Common myeloid progenitor, CD34-positive (primary cell): Measurements from ENCODE around the gene ENPP7.

Experiments
- CTCF ChIA-PET: fragments of 350-600 bp; sonication (Branson Sonifier 250); formaldehyde crosslinking; loops from one replicate; lab custom pipeline; 2021; ENCODE audit warnings: antibody characterized with exemption; lab: Charles Lee
- POLR2A ChIA-PET: fragments of 350-600 bp; sonication (Branson Sonifier 250); formaldehyde crosslinking; loops from one replicate; lab custom pipeline; 2021; ENCODE audit warnings: antibody characterized with exemption; lab: Charles Lee
- DNase-seq, 3 donors: peaks; one replicate each; pipeline versions ENCODE4 v3.0.0 to v3.0.0-alpha.2; 2013
- H3K27ac ChIP-seq, 2 experiments: 1 replicate in 1 of 2; 2 replicates in 1 of 2; pipeline ENCODE4 v1.7.0; 2013; ENCODE audit warnings: inconsistent platforms in 2 of 2, low read length in 2 of 2, mild to moderate bottlenecking in 2 of 2, low read depth in 1 of 2, moderate library complexity in 1 of 2; ENCODE audit not compliant: severe bottlenecking in 2 of 2, insufficient read depth in 1 of 2, poor library complexity in 1 of 2
- H3K27me3 ChIP-seq, 5 experiments: replicated peaks in 2 of 5; 1 replicate in 3 of 5; 2 replicates in 2 of 5; pipeline versions ENCODE4 v1.6.1 to v1.7.0; 2013; ENCODE audit warnings: low read length in 4 of 5, mild to moderate bottlenecking in 2 of 5, moderate library complexity in 2 of 5, inconsistent platforms in 1 of 5; ENCODE audit not compliant: insufficient read depth in 5 of 5, control insufficient read depth in 4 of 5
- H3K36me3 ChIP-seq, 4 experiments: 1 replicate in 2 of 4; 2 replicates in 2 of 4; pipeline versions ENCODE4 v1.6.1 to v1.7.0; 2013; ENCODE audit warnings: low read length in 3 of 4, control low read depth in 1 of 4, mild to moderate bottlenecking in 1 of 4; ENCODE audit not compliant: control insufficient read depth in 4 of 4, insufficient read depth in 4 of 4
- H3K4me1 ChIP-seq, 4 experiments: 1 replicate in 3 of 4; 2 replicates in 1 of 4; pipeline versions ENCODE4 v1.6.1 to v1.7.1; 2013; ENCODE audit warnings: low read length in 3 of 4, mild to moderate bottlenecking in 3 of 4, control low read depth in 1 of 4, inconsistent platforms in 1 of 4, moderate library complexity in 1 of 4; ENCODE audit not compliant: control insufficient read depth in 4 of 4, insufficient read depth in 4 of 4; ENCODE audit errors: control extremely low read depth in 1 of 4
- H3K4me3 ChIP-seq, 7 experiments: 1 replicate in 4 of 7; 2 replicates in 3 of 7; pipeline versions ENCODE4 v1.5.1 to v1.7.0; 2013; ENCODE audit warnings: mild to moderate bottlenecking in 7 of 7, low read length in 6 of 7, moderate library complexity in 6 of 7, inconsistent platforms in 2 of 7, low read depth in 2 of 7, control low read depth in 1 of 7; ENCODE audit not compliant: insufficient read depth in 4 of 7, control insufficient read depth in 1 of 7; ENCODE audit errors: extremely low read depth in 1 of 7
- H3K9me3 ChIP-seq, 5 experiments: 1 replicate in 4 of 5; 2 replicates in 1 of 5; pipeline versions ENCODE4 v1.6.1 to v1.7.1; 2013; ENCODE audit warnings: low read length in 4 of 5, mild to moderate bottlenecking in 2 of 5, inconsistent platforms in 1 of 5, low read depth in 1 of 5, moderate library complexity in 1 of 5; ENCODE audit not compliant: control insufficient read depth in 4 of 5, insufficient read depth in 2 of 5; ENCODE audit errors: control extremely low read depth in 1 of 5
- WGBS: methylation state at CpG from one replicate; pipeline ENCODE4 v1.1.5; 2013; ENCODE audit not compliant: insufficient coverage; 5-methylcytosine and 5-hydroxymethylcytosine counted together

The ENPP7 gene

GRCh38 chr17:79713391-79713790 is 17.4 kb upstream of the ENPP7 start:
- Histone ChIP-seq H3K36me3 (no peaks in the 10 kb centered on the region), H3K27me3 (peaks cover 0 to 40% (median 3%) of the 10 kb centered on the region in 5 experiments), H3K27ac (no peak overlapping the region), H3K4me1 (peaks cover 0 to 8% (median under 1%) of the 10 kb centered on the region in 4 experiments), H3K9me3 (no peaks in the 10 kb centered on the region), H3K4me3 (no peak overlapping the region)
- ChIA-PET CTCF (no interaction called here), POLR2A (no interaction called here)
- DNase-seq = no peak
- 88% methylated on average over 13 of the region's 14 CpGs for WGBS

GRCh38 chr17:79714176-79715097 is 16.3 kb upstream of the ENPP7 start:
- Histone ChIP-seq H3K4me3 (no peak overlapping the region), H3K27me3 (peaks cover 0 to 40% (median 3%) of the 10 kb centered on the region in 5 experiments), H3K36me3 (no peaks in the 10 kb centered on the region), H3K4me1 (peaks cover 0 to 8% (median 0%) of the 10 kb centered on the region in 4 experiments), H3K27ac (no peak overlapping the region), H3K9me3 (no peaks in the 10 kb centered on the region)
- 89% methylated on average over 21 of the region's 30 CpGs for WGBS
- ChIA-PET POLR2A (no interaction called here), CTCF (interaction anchor here (0.9 kb wide), 1 partner anchor 13 kb away, joined by 3 read pairs; no protein-coding TSS in a partner anchor)
- DNase-seq = no peak

GRCh38 chr17:79715098-79715942 is 15.4 kb upstream of the ENPP7 start:
- Histone ChIP-seq H3K9me3 (no peaks in the 10 kb centered on the region), H3K4me3 (no peak overlapping the region), H3K27me3 (peaks cover 0 to 40% (median 3%) of the 10 kb centered on the region in 5 experiments), H3K4me1 (peaks cover 0 to 8% (median 0%) of the 10 kb centered on the region in 4 experiments), H3K27ac (no peak overlapping the region), H3K36me3 (no peaks in the 10 kb centered on the region)
- WGBS = 48% methylated on average over 15 of the region's 16 CpGs
- POLR2A ChIA-PET = no interaction called here
- CTCF ChIA-PET = no interaction called here
- no peak for DNase-seq

GRCh38 chr17:79715943-79716797 is 14.6 kb upstream of the ENPP7 start:
- Histone ChIP-seq H3K4me1 (peaks cover 0 to 8% (median 0%) of the 10 kb centered on the region in 4 experiments), H3K36me3 (no peaks in the 10 kb centered on the region), H3K4me3 (no peak overlapping the region), H3K9me3 (no peaks in the 10 kb centered on the region), H3K27me3 (peaks cover 0 to 40% (median 3%) of the 10 kb centered on the region in 5 experiments), H3K27ac (no peak overlapping the region)
- ChIA-PET POLR2A (no interaction called here), CTCF (no interaction called here)
- WGBS = 66% methylated on average over 23 of the region's 25 CpGs
- DNase-seq = no peak

GRCh38 chr17:79720705-79721292 is 9.9 kb upstream of the ENPP7 start:
- WGBS = 91% methylated on average over 7 of the region's 15 CpGs
- ChIA-PET CTCF (interaction anchor here (1.6 kb wide), 1 partner anchor 12 kb away, joined by 4 read pairs; no protein-coding TSS in a partner anchor), POLR2A (no interaction called here)
- Histone ChIP-seq H3K36me3 (no peaks in the 10 kb centered on the region), H3K4me3 (no peak overlapping the region), H3K27ac (no peak overlapping the region), H3K4me1 (peaks cover 0 to 2% (median 0%) of the 10 kb centered on the region in 4 experiments), H3K9me3 (no peaks in the 10 kb centered on the region), H3K27me3 (peaks cover 0 to 8% (median 2%) of the 10 kb centered on the region in 5 experiments)
- no peak for DNase-seq

GRCh38 chr17:79721993-79722671 is 8.6 kb upstream of the ENPP7 start:
- WGBS = 90% methylated on average over 6 of the region's 10 CpGs

More at GRCh38 chr17:79721993-79722671, 8.6 kb upstream of the ENPP7 start:
- no peaks in the 10 kb centered on the region for H3K27me3 ChIP-seq
- POLR2A ChIA-PET = no interaction called here
- no peaks in the 10 kb centered on the region for H3K4me1 ChIP-seq
- no peak overlapping the region for H3K27ac ChIP-seq
- DNase-seq = peak in 2 of 3 donors; percentile 41 to 42
- no peaks in the 10 kb centered on the region for H3K36me3 ChIP-seq
- CTCF ChIA-PET = interaction anchor here (0.9 to 1.0 kb wide), 2 partner anchors 12 to 19 kb away, joined by 3 read pairs; no protein-coding TSS in a partner anchor
- H3K9me3 ChIP-seq = no peaks in the 10 kb centered on the region
- no peak overlapping the region for H3K4me3 ChIP-seq
